GM21529 (cell line): ENCODE measurements around the gene CEACAM20.
"Not testable (repeated sequence)": the region's sequence is repeated elsewhere in the genome, so short reads cannot be mapped to it uniquely, and the experiment has no call there.

Experiments
- ATAC-seq: cut with Tn5 transposase; IDR thresholded peaks from one replicate; pipeline ENCODE4 v1.9.1; 2021; ENCODE audit not compliant: unreplicated experiment

The CEACAM20 gene

GRCh38 chr19:44529536-44529935 is at the start of gene CEACAM20:
CEACAM20 (minus strand) TSS chr19:44529675; CDS start chr19:44529509, 166 bp downstream.
- ATAC-seq = no peak

- ATAC-seq = no peak
These were observed 48.0 kb upstream of the CEACAM20 start for GRCh38 chr19:44577566-44577874.

- no peak for ATAC-seq
These were observed 47.5 kb upstream of the CEACAM20 start for GRCh38 chr19:44576843-44577565.

DNA sequence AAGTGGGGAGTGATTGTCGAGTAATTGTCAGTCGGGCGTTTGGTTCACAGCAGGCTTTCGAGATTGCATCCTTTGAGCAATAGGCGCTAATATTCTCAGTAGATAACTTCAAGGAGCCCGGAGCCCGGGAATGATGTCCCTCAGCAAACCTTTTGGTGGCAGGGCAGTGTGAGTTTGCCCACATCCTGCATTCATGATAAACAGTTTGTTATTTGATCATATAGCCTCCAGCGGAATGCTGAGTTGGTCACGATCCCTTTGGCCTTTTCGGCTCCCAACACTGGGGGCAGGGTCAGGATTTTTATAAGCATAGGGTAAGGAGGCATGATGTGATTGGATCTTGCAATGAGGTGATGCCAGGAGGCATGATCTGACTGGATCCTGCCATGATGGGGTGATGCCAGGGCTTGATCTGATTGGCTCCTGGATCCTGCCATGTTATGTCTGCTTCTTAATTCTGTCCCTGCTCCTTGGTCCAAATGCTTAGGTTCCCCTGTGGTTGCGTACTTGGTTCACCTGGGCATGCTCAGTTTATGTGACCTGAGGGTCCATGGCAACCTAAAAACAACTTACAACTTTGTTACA is 45.7 kb upstream of the CEACAM20 start:
- no peak for ATAC-seq

DNA sequence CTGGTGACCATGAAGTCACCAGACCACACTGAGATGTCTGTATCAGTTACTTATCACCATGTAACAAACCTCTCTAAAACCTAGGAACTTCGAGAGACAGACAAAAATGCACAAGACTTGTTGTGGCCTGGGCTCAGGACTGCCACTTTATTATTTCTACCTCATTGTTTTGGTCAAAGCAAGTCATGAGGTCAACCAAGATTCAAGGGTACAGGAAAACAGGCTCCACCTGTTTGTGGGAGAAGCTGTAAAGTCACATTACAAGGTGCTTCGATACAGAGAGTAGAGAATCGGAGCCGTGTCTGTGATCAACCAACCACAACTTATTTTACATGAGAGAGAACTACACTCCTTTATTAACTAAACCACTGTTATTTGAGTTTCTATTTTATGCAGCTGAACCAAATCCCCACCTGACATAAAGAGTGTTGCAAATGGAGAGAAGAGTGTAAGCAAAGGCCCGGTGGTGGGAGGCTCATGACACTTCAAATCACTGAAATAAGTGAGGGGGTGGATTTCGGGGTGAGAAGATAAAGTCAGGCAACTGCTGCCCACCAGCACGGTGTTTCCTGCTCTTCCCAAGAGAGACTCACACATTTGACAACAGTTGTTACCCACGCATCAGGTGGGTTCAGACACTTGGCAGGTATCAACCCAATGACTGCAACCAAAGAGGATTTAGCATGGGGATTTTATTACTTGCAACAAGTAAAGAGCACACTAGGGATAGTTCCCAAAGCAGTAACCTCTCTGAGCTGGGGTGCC is 44.9 kb upstream of the CEACAM20 start:
- no peak for ATAC-seq

GRCh38 chr19:44573627-44574026 is 44.2 kb upstream of the CEACAM20 start:
- ATAC-seq = no peak

DNA sequence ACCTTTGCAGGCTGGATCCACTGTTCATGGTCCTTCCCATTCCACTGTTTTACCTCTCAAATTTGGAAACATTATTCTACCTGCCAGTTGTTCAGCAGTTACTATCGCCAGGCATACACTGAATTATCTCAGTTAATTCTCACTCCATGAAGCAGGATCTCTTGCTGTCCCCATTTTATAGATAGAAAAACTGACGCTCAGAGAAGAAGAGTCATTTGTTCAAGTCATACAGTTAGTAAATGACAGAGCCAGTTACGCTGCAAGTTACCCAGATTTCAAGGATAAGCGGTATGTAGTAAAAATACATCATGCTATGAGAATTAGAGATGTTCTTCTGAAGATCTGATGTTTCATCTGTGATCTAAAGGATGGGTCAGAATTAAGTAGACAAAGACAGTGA is 43.7 kb upstream of the CEACAM20 start:
- no peak for ATAC-seq

- ATAC-seq = no peak
These were observed 43.1 kb upstream of the CEACAM20 start for GRCh38 chr19:44572581-44572900.

DNA sequence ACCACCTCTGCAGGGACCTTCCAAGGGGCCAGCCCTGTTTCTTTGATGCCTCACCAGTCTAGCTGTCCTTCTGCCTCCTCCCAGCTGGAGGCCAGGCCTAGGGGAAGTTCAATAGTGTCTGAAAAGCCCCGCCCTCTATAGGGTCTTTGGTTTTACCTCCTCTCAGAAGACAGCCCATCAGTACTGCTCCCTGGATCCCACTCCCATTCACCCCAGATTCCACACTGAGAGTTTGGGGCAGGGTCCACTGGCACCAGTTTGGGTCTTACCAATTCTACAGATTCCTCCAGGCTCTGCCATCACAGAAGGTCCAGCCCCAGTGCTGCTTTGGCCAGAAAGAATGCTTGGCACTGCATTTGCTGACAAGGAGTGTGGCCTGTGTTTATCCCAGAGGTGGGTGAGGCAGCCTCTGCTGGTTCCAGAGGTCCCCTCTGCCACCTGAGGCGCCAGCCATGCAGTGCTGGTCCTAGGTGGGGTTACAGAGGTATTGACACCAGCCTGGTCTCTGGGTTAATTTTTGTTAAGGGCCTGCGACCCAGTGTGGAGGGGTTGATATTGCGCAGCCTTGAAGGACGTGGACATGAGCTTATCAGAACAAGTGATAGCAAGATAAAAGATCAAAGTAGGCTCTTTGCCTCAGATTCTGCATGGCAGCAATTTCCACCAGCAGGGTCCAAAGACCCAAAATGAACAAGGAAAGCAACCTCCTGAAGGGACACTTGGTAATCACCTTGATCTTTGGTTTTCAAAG is 42.5 kb upstream of the CEACAM20 start:
- ATAC-seq = no peak

GRCh38 chr19:44570984-44571684 is 41.7 kb upstream of the CEACAM20 start:
- ATAC-seq = no peak

DNA sequence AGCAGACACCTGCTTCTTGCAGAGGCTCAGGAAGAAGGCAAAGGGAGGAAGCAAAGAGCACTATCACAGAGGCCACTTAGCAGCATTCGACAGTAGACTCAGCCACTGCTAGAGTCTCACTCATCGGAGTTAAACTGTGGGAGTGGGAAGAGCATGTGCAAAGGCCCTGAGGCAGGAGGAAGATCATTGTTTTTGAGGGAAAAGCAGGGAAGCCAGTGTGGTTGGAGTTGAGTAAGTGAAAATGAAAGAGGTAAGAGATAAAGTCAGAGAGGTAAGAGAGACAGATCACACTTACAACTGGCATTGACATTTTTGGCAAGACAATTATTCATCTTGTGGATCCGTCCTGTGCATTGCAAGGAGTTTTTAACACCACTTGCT is 41.1 kb upstream of the CEACAM20 start:
- ATAC-seq = no peak

GRCh38 chr19:44567745-44568144 is 38.3 kb upstream of the CEACAM20 start:
- ATAC-seq = no peak

GRCh38 chr19:44566984-44567383 is 37.5 kb upstream of the CEACAM20 start:
- ATAC-seq = no peak

DNA sequence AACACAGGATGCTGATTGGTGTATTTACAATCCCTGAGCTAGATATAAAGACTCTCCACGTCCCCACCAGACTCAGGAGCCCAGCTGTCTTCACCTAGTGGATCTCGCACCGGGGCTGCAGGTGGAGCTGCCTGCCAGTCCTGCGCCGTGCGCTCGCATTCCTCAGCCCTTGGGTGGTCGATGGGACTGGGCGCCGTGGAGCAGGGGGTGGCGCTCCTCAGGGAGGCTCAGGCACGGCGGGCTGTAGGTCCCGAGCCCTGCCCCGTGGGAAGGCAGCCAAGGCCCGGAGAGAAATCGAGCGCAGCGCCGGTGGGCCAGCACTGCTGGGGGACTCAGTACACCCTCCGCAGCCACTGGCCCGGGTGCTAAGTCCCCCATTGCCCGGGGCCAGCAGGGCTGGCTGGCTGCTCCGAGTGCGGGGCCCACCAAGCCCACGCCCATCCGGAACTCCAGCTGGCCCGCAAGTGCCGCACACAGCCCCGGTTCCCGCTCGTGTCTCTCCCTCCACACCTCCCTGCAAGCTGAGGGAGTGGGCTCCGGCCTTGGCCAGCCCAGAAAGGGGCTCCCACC is 33.7 kb upstream of the CEACAM20 start:
- not testable (repeated sequence) for ATAC-seq

DNA sequence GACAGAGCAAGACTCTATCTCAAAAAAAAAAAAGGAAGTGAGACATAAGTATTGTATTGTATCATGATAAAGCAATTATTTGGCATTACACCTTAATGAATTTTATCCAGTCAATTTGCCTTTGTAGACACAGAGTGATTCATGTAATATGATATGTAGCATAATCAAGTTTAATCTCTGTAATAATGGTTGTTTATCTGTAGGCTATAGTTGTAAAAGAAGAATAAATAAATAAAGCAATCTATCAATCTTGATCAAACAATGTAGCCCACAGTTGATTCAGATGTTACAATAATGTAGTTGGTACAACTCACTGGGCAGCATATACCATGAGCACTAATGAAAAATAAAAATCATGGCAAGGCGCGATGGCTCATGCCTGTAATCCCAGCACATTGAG is 28.5 kb upstream of the CEACAM20 start:
- no peak for ATAC-seq

GRCh38 chr19:44554641-44555246 is 25.3 kb upstream of the CEACAM20 start:
- no peak for ATAC-seq

DNA sequence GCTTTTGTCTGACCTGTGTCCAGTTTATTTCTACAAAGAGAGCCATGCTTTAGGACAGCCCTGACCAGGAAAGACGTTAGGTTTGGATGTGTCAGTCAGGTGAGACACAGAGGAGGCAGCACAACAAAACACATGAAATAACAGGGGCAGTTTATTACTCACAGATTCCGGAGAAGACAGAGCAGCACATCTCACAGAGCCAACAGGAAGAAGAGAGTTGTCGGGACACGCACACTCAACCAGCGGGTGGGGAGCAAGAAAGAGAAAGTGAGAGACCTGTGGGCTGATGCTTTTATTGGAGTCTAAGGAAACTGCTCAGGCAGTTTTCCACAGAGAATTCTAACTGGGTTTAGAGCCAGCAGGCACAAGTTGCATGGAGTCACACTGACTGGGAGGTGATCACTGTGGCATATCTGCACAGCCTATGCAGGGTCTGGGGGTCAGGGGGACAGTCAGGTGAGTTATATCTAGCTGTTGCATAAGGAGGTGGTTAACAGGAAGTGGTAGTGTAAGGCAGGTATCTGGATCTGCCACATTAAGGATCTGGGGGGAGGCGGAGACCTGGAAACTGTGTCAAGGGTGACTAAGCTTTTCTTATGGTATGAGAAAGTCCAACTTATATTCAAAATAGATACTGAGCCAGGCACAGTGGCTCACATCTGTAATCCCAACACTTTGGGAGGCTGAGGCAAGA is 24.1 kb upstream of the CEACAM20 start:
- no peak for ATAC-seq

DNA sequence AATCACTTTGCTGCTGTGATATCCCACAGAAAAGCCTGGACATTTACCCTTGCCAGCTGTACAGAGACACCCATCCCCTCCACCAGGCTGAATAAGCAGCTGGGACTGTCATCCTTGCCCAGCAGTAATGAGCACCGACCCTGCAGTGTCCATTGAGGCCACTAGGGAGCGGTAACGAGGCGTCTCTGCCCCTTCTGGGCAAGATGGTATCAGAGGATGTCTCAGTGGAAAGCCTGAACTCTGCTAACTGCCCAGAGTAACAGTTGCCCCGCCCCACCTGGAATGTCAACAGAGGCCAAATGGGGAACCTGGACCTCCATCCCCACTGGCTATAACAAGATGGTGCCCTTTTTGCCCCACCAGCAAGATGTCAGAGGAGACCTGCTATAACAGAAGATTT is 22.8 kb upstream of the CEACAM20 start:
- no peak for ATAC-seq

DNA sequence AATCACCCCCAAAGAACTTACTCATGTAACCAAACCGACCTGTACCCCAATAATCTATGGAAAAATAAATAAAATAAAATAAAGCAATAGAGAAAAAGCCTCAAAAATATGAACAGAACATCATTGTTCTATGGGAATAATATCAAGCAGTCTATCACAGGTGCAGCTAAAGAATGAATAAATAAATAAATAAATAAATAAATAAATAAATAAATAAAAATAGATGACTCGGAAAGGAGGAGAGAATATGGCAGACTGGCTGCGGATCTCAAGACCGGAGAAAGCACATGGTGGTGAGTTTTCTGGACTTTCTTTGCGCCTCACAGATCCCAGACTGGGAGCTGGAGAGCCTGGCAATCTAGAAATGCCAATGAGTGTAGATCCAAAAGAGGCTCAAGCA is 22.4 kb upstream of the CEACAM20 start:
- ATAC-seq = no peak

GRCh38 chr19:44550976-44551375 is 21.5 kb upstream of the CEACAM20 start:
- not testable (repeated sequence) for ATAC-seq
